PFSK-1 (cell line): ENCODE data around the gene ADGRG7.

Experiments
- FOXP2 ChIP-seq: optimal IDR thresholded peaks from 2 replicates; pipeline ENCODE3; 2011; ENCODE audit warnings: borderline replicate concordance, control low read depth, inconsistent platforms; ENCODE audit not compliant: insufficient read depth; ENCODE audit errors: extremely low read length, extremely low read depth
- POLR2AphosphoS5 ChIP-seq: IDR thresholded peaks from 2 replicates; pipeline ENCODE4 v1.6.1; 2012; ENCODE audit warnings: low read depth, mild to moderate bottlenecking, control low read depth, low read length, moderate library complexity
- REST ChIP-seq, 2 experiments: IDR thresholded peaks; 2 replicates each; pipeline versions ENCODE4 v1.6.1 to v1.8.0; 2011 to 2012; ENCODE audit warnings: low read depth in 2 of 2, low read length in 2 of 2, control low read depth in 1 of 2, inconsistent platforms in 1 of 2, mild to moderate bottlenecking in 1 of 2, moderate library complexity in 1 of 2; ENCODE audit not compliant: insufficient read depth in 1 of 2
- SIN3A ChIP-seq: IDR thresholded peaks from 2 replicates; pipeline ENCODE4 v1.6.1; 2012; ENCODE audit warnings: mild to moderate bottlenecking, low read length, moderate library complexity, borderline replicate concordance; ENCODE audit not compliant: insufficient read depth
- TAF1 ChIP-seq: IDR thresholded peaks from 2 replicates; pipeline ENCODE4 v1.6.1; 2012; ENCODE audit warnings: low read length, control low read depth, borderline replicate concordance; ENCODE audit not compliant: insufficient read depth

Gene ADGRG7

DNA sequence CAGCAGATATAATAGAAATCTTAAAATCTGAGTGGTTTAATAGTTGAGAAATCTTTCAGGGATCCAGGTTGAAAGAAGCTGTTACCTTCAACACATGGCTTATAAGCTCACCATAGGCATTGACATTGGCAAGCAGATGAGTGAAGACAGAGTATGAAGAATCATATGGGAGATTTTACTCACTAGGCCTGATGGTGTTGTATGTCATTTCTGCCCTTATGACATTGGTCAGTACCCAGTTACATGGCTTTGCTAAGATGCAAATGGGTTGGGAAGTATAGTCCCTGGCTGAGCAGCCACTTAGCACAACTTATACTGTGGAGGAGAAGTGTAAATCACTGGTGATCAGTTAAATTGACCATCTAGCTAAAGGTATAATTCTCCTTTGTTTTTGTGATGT is 105.8 kb downstream of the ADGRG7 start:
- TF ChIP-seq SIN3A, result no peak
- TF ChIP-seq TAF1, result no peak
- TF ChIP-seq REST (IDR thresholded peaks at IDR 0.05; ENCODE audit: insufficient read depth in 1 of 2, low read depth in 2 of 2, low read length in 2 of 2), result no peak
- TF ChIP-seq FOXP2, result no peak
- TF ChIP-seq POLR2AphosphoS5, result no peak

GRCh38 chr3:100717063-100717462 is 107.7 kb downstream of the ADGRG7 start:
- TF ChIP-seq TAF1 (no peak), POLR2AphosphoS5 (no peak), FOXP2 (no peak), SIN3A (no peak), REST (IDR thresholded peaks at IDR 0.05; ENCODE audit: insufficient read depth in 1 of 2, low read depth in 2 of 2, low read length in 2 of 2) (no peak)

DNA sequence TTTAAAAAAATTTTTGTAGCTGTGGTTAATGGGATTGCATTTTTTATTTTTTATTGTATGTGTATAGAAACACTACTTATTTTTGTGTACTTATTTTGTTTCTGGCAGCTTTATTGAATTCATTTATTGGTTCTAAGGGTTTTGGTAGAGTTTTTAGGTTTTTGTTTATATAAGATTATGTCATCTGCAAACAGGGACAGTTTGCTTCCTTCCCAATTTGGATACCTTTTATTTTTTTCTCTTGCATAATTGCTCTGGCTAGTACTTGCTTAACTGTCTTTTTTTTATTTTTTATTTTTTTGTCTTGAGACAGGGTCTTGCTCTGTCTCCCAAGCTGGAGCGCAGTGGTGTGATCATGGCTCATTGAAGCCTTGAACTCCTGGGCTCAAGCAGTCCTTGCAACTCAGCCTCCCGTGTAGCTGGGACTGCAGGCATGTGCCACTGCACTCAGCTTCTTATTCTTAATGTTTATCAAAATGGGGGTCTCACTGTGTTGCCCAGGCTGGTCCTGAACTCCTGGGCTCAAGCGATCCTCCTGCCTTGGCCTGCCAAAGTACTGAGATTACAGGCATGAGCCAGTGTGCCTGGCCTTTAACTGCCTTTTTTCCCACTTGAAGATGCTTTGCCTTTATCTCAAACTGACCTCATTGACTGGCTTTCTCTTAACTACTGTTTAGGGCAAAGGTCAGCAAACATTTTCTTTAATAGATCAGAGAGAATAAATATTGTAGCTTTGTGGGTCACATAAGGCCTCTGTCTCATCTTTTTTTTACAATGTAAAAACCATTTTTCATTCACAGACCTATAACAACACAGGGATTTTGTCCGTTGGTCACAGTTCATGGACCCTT is 108.5 kb downstream of the ADGRG7 start:
- TF ChIP-seq TAF1 (no peak), POLR2AphosphoS5 (no peak), SIN3A (no peak), FOXP2 (no peak), REST (IDR thresholded peaks at IDR 0.05; ENCODE audit: insufficient read depth in 1 of 2, low read depth in 2 of 2, low read length in 2 of 2) (no peak)

GRCh38 chr3:100719136-100719535 is 109.7 kb downstream of the ADGRG7 start:
- TF ChIP-seq REST (IDR thresholded peaks at IDR 0.05; ENCODE audit: insufficient read depth in 1 of 2, low read depth in 2 of 2, low read length in 2 of 2), result no peak
- TF ChIP-seq POLR2AphosphoS5, result no peak
- TF ChIP-seq FOXP2, result no peak
- no peak for TF ChIP-seq TAF1
